Inflammatory macrophage treated with lipopolysaccharide for 4 hours (primary cell): ENCODE data around the gene NPR3.
"Not testable (repeated sequence)": the region's sequence is repeated elsewhere in the genome, so short reads cannot be mapped to it uniquely, and the experiment has no call there.

Experiments
- DNase-seq: peaks from one replicate; pipeline ENCODE4 v3.0.0-alpha.2; 2020

NPR3 gene

GRCh38 chr5:32769711-32770110, 58.6 kb downstream of the NPR3 start:
- no peak for DNase-seq

GRCh38 chr5:32770444-32770843, 59.3 kb downstream of the NPR3 start:
- DNase-seq = no peak

GRCh38 chr5:32771037-32771436, 59.9 kb downstream of the NPR3 start:
- DNase-seq = no peak

- no peak for DNase-seq
These were observed 62.8 kb downstream of the NPR3 start for GRCh38 chr5:32773944-32774343.

- no peak for DNase-seq
These were observed 65.1 kb downstream of the NPR3 start for GRCh38 chr5:32776200-32776599.

- DNase-seq = no peak
These were observed 66.1 kb downstream of the NPR3 start for GRCh38 chr5:32777222-32777621.

GRCh38 chr5:32777733-32778132, 66.6 kb downstream of the NPR3 start:
- no peak for DNase-seq

GRCh38 chr5:32778403-32778802, 67.3 kb downstream of the NPR3 start:
- DNase-seq = no peak

GRCh38 chr5:32779754-32780415, 68.8 kb downstream of the NPR3 start:
- DNase-seq = no peak

- no peak for DNase-seq
These were observed 69.4 kb downstream of the NPR3 start for GRCh38 chr5:32780508-32780919.

GRCh38 chr5:32783661-32784060, 72.5 kb downstream of the NPR3 start:
- no peak for DNase-seq

GRCh38 chr5:32785611-32786254, 74.6 kb downstream of the NPR3 start:
- no peak for DNase-seq

- no peak for DNase-seq
These were observed 75.2 kb downstream of the NPR3 start for GRCh38 chr5:32786311-32786710.

- no peak for DNase-seq
These were observed 79.4 kb downstream of the NPR3 start for GRCh38 chr5:32790411-32790951.

GRCh38 chr5:32791536-32792243, 80.6 kb downstream of the NPR3 start:
- DNase-seq = no peak

- no peak for DNase-seq
These were observed 83.0 kb downstream of the NPR3 start for GRCh38 chr5:32794086-32794485.

- DNase-seq = no peak
These were observed 91.6 kb downstream of the NPR3 start for GRCh38 chr5:32802764-32803163.

- no peak for DNase-seq
These were observed 92.5 kb downstream of the NPR3 start for GRCh38 chr5:32803656-32804055.

GRCh38 chr5:32805462-32805861, 94.3 kb downstream of the NPR3 start:
- not testable (repeated sequence) for DNase-seq

GRCh38 chr5:32805971-32806638, 95.0 kb downstream of the NPR3 start:
- DNase-seq = peak; percentile 2

- DNase-seq = no peak
These were observed 97.7 kb downstream of the NPR3 start for GRCh38 chr5:32808783-32809182.

- no peak for DNase-seq
These were observed 99.7 kb downstream of the NPR3 start for GRCh38 chr5:32810804-32811203.

GRCh38 chr5:32812399-32812798, 101.3 kb downstream of the NPR3 start:
- DNase-seq = no peak
